Germinal center (tissue), 1 donor: ENCODE data around the gene UBE2N.
"Not testable (repeated sequence)": the region's sequence is repeated elsewhere in the genome, so short reads cannot be mapped to it uniquely, and the experiment has no call there.

Source experiments
- DNase-seq: peaks from one replicate; pipeline ENCODE4 v3.0.0; 2012; ENCODE audit warnings: mixed read lengths, low spot score

UBE2N gene

GRCh38 chr12:93411060-93411459 lies 30.7 kb downstream of the UBE2N start:
- DNase-seq: not testable (repeated sequence)

GRCh38 chr12:93409343-93410187 lies 32.2 kb downstream of the UBE2N start:
- not testable (repeated sequence) for DNase-seq

DNA sequence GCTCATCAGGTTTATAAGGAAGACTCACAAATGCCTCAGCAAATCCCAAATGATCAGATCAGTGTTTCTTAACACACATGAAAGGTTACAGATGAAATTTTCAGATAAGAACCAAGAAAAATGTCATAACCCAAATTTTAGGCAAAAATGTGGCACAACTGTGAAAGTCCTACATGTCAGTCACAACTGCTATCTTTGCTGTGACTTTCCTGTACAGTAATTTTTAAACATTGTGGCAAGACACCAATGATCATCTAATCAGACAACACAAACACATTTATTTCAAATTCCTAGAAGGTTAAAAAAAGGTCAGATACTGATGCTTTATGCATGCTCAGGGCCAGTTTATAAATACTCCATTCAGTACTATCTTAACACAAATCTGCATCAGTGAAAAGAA lies 32.9 kb downstream of the UBE2N start:
- no peak for DNase-seq

GRCh38 chr12:93407963-93408283 lies 33.8 kb downstream of the UBE2N start:
- DNase-seq: no peak

DNA sequence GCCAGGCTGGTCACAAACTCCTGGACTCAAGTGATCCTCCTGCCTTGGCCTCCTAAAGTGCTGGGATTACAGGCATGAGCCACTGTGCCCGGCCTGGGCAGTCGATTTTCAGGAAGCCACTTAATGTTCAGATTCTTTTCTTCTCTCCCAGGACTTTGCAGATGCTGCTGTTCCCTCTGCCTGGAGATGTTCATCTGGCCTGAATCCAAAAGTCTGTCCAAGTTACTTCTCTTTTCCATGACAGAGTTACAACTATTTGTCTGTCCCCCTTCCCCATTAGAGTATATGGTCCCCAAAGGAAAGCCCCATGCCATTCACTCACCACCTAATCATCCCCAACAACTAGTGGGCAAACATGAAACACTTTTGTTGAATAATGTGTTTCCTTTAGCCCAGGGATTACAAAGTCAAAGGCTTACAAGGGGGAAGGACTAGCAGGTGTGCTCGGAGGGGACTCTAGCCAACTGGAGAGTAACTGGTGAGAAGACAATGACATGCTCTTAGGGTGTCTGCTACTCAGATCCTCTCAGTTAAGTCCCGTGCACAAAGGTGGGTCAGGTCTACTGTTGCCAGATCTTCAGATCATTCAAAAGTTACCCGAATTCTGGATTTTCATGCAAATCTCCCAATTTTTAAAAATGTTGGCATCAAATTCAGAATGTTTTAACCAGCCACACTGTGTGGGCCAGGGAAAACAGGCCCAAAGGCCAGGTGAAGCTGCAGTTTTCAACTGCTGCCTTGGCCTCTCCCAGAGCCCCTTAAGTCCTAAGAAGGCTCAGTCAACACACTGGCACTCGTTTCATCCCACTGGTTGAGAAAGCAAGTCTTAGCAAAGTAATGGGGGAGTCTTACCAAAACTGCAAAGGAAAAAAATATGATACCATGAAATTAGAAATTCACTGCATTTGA lies 34.4 kb downstream of the UBE2N start:
- no peak for DNase-seq

- no peak for DNase-seq
Measured at GRCh38 chr12:93404961-93405849, 36.5 kb downstream of the UBE2N start.

DNA sequence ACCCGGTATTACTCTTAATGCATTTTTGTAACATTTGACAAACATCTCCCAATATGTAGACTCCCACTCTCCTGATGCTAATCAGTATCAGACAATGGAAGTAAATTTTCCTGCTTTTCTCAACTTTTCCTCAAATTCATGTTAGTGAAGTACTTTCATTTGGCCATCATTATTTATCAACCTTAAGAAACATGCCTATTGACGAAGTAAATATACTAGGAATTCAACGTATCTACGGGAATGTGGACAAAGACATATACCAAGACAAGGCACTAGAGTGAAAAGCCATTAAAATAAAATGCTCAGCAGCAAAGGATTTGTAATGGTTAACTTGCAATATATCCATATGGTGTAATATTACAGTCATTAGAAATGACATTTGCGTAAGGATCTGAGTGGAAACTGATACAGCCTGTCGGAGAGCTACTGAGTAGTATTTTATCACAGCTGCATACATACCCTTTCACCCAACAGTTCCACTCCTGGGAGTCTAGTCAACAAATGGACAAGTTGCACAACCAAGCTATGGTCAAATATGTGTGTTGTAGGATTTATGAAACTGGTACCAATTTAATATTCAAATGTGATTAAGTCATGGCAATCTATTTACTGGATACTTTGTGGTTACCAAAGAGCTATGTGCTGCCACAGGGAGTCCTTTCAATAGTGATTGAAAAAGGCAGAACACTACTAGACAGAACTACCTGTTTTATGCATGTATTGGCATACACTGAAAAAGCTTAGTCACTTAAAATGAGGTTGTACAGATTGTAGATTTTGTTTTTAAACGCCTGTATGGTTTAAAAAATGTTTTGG lies 37.6 kb downstream of the UBE2N start:
- no peak for DNase-seq

DNA sequence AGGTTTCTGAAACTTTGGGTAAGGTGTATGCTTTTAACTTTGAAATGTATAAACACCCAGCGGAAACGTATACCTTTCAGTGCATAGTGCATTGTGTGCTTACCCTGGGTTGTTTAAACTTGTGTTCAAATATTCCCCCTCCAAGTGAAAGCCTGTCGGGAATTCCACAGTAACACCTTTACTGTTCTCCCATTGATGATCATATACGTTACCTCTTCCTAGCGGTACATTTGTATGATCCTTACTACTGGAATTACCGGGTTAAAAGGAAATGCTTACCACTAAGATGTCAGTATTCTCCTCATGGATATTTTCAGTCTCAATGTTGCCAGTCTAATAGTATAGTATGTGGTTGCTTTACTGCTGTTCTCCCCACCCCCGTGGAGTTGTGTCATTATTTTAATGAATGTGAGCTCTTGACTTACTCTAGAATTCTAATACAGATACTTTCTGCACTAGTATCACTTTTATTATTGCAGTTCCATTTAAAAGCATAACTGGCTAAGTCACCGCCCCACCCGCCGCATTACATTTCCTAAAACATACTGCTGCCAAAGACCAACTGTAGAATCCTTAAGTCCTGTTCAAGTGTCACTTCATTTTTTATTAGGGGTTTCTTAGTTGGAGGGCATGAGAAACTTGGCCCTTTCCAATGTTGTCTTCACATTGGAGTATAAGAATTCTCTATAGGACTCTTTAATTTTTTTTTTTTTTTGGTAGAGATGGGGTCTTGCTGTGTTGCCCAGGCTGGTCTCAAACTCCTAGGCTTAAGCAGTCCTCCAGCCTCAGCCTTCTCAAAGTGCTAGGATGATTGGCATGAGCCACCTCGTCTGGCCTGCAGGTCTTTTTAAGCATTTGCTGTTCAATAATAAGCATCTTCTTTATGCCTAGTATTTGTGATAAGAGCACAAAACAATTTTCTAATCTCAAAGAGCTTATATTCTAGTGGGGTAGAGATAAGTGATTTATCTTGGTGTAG lies 39.1 kb downstream of the UBE2N start:
- DNase-seq: no peak

DNA sequence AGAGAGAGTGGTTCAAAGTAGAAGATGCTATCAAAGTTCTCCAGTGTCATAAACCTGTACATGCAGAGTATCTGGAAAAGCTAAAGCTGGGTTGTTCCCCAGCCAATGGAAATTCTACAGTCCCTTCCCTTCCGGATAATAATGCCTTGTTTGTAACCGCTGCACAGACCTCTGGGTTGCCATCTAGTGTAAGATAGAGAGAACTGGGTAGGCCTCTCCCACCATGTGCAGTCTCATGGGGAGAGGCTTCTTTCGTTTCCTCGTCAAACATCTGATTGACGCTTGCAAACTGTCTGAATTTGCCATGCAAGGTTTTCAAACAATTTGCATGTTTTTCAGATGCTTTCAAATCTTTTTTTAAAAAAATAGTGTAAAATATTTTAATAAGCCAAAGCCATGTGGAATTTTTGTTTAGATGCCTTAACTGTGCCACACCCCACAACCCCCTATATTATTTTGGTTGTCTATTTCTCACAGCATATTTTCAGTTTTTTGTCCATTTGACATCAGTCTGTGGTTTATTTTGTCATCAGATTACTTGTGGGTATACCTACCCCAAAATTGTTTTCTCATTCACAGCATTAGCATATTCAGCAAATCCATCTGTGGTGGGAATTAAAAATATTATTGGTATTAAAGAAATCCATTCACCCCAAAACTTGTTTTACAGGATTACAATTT lies 42.4 kb downstream of the UBE2N start:
- not testable (repeated sequence) for DNase-seq

DNA sequence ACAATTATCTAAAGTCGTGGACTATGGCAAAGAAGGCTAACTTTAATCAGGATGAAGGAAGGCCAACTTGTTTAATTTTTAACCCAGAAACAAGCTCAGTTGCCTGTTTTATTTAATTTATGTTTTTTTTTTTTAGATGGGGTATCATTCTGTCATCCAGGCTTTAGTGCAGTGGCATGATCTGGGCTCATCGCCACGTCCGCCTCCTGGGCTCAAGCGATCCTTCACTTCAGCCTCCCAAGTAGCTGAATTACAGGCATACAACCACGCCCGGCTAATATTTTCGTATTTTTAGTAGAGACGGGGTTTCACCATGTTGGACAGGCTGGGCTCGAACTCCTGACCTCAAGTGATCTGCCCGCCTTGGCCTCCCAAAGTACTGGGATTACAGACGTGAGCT lies 44.3 kb downstream of the UBE2N start:
- DNase-seq: no peak

DNA sequence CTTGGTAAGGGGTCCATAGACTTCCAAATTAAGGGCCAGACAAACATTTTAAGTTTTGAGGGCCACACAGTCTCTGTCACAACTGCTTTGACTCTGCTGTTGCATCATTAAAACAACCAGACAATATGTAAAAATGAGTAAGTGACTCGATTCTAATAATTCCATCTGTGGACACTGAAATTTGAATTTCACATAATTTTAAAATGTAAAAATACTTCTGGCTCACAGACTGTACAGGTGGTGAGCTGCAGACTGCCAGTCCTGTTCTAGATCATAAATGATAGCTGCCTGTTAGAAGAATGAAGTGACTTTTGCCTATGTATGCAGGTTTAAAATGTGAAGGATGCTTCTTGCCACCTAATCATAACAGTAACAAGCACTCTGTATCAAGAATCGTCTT lies 48.3 kb downstream of the UBE2N start:
- no peak for DNase-seq

DNA sequence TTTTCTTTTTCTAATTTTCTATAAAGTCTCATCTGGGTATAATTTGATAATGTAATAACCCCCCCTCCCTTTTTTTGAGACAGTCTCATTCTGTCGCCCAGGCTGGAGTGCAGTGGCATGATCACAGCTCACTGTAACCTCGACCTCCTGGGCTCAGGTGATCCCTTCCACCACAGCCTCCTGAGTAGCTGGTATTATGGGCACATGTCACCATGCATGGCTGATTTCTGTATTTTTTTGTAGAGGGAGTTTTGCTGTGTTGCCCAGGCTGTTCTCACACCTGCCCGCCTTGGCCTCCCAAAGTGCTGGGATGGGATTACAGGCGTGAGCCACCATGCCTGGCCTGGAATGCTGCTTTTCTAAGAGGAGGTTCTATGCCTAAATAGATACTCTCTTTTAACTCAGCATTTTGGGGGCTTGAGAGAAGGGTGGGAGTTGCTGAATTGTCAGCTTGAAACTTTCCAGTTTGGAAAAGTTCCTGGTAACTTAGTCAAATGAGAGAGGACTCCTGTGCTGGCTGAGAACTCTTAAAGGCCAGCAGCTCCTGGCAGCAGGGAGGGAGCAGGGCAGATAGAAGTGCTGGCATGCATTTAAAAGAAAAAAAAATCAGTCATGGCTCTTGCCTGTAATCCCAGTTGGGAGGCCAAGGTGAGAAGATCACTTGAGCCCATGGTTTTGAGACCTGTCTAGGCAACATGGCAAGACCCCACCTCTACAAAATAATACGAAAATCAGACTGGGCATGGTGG lies 51.0 kb downstream of the UBE2N start:
- DNase-seq: no peak

DNA sequence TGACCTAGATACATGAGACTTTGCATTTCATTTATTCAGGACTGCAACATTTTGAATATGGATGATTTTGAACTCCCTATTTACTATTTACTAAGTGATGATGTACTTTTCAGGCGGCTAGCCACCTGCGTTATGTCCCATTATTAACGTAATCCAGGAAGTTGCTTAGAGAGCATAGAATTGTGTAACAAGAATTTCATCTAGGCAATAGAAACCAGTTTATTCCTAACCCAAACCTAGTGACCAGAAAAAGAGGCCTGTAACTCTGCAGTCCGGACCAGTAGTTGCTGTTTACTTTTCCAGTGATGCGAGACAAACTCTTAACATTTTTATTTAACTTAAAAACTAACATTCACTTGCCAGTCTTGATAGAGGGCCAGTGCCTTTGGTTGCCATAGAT lies 51.7 kb downstream of the UBE2N start:
- no peak for DNase-seq

DNA sequence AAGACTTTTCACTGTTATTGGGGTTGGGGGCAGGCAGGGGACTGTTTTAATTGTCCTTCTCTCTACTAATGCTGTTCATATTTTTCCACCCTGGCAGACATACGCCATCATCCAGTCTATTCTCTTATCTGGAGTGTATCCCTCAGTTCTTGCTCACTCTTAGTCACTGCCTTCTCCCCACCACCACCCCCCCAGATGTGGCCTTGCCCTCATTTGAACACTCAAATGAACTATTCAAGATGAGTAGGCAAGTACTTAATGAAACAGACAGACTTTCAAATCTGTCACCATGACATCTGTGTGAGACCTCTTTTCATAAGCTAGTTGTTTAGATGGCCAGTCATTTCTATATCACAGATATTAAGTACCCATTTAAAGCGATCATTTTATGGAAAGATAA lies 54.0 kb downstream of the UBE2N start:
- no peak for DNase-seq

- DNase-seq: not testable (repeated sequence)
Measured at GRCh38 chr12:93381976-93382437, 59.7 kb downstream of the UBE2N start.

DNA sequence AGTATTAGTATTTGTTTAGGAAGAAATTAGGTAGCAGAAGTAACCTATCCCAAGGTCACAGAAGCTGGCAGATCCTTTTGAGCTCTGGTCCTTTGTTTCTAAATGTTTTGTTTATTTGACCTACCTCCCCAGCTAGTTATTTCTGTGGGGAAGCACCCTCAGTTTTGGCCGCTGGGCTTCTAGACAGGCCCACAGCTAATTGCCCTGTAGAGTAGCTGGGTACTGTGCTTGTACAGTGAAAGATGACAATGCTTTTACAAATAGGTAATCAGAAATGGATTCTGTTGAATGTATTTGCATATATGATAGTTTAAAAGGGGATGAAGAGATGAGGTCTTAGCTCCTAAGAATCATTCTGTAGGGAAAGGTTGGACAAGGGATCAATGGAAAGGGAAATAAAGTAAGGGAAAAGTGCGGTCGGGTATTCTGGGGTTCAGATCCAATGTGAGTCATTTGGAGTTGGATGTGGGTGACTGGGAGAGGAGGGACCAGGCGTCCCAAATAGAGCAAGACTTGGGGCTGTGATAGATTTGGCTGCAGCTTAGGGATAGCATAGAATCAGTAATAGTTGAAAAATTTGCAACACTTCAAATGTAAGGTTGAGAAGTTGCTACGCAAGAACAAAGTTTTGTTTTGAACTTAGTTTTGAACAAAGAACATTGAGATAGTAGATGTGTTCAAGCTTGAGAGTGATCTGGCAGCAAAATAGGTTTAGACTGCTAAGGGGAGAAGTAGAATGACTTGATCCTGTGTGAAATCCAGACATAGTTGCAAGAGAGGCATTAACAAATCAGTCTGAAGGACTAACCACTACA lies 60.4 kb downstream of the UBE2N start:
- no peak for DNase-seq

GRCh38 chr12:93380480-93381121 lies 61.1 kb downstream of the UBE2N start:
- no peak for DNase-seq
